Naive thymus-derived CD4-positive, alpha-beta T cell (primary cell): ENCODE data around the gene LETM1. TPM values are rescaled to one million over a fixed set of nuclear protein-coding genes. Genes with fewer than 3 reads are reported as not detected.

Experiments used
- ATAC-seq: fragments of 150-1000 bp; cut with Tn5 transposase; 2 replicates; pipeline ENCODE4 v1.10.0; 2021; ENCODE audit warnings: mild to moderate bottlenecking, moderate library complexity
- CTCF ChIA-PET: fragments of 350-600 bp; sonication (Branson Sonifier 250); formaldehyde crosslinking; loops from one replicate; lab custom pipeline; 2021; ENCODE audit warnings: antibody characterized with exemption; lab: Charles Lee
- POLR2A ChIA-PET: fragments of 350-600 bp; sonication (Branson Sonifier 250); formaldehyde crosslinking; loops from one replicate; lab custom pipeline; 2021; ENCODE audit warnings: antibody characterized with exemption, inconsistent platforms; lab: Charles Lee
- DNase-seq, 9 donors: peaks; one replicate each; pipeline versions ENCODE4 v3.0.0 to v3.0.0-alpha.2; 2020 to 2022; ENCODE audit warnings: mixed read lengths in 1 of 9
- H3K27ac ChIP-seq: one replicate; pipeline ENCODE4 v1.7.0; 2013; ENCODE audit warnings: mild to moderate bottlenecking, low read depth, low read length, moderate library complexity
- H3K27me3 ChIP-seq, 2 donors: one replicate each; pipeline ENCODE4 v1.7.0; 2013; ENCODE audit warnings: low read length in 2 of 2, mild to moderate bottlenecking in 2 of 2, moderate library complexity in 2 of 2; ENCODE audit not compliant: control insufficient read depth in 2 of 2, insufficient read depth in 2 of 2
- H3K36me3 ChIP-seq, 3 experiments: 1 replicate in 2 of 3; 2 replicates in 1 of 3; pipeline ENCODE4 v1.7.0; 2013; ENCODE audit warnings: low read length in 3 of 3, mild to moderate bottlenecking in 3 of 3, moderate library complexity in 1 of 3; ENCODE audit not compliant: insufficient read depth in 3 of 3, control insufficient read depth in 2 of 3
- H3K4me1 ChIP-seq, 2 donors: one replicate each; pipeline ENCODE4 v1.7.0; 2013; ENCODE audit warnings: low read length in 2 of 2, mild to moderate bottlenecking in 2 of 2, moderate library complexity in 1 of 2; ENCODE audit not compliant: control insufficient read depth in 2 of 2, insufficient read depth in 2 of 2
- H3K4me3 ChIP-seq: 2 replicates; pipeline ENCODE4 v1.7.0; 2013; ENCODE audit warnings: mild to moderate bottlenecking, low read length
- H3K9me3 ChIP-seq, 3 experiments: 1 replicate in 2 of 3; 2 replicates in 1 of 3; pipeline ENCODE4 v1.7.0; 2013; ENCODE audit warnings: low read length in 3 of 3; ENCODE audit not compliant: control insufficient read depth in 2 of 3
- H3K27ac Mint-ChIP-seq, 9 donors: one replicate each; pipeline ENCODE4 v1.8.0; 2020 to 2022; ENCODE audit warnings: mixed read lengths in 9 of 9, mild to moderate bottlenecking in 8 of 9, moderate library complexity in 5 of 9, inconsistent platforms in 2 of 9
- H3K27me3 Mint-ChIP-seq, 5 donors: one replicate each; pipeline ENCODE4 v1.8.0; 2021 to 2022; ENCODE audit warnings: mixed read lengths in 5 of 5, mild to moderate bottlenecking in 1 of 5
- H3K36me3 Mint-ChIP-seq, 5 donors: one replicate each; pipeline ENCODE4 v1.8.0; 2020 to 2022; ENCODE audit warnings: mixed read lengths in 5 of 5, mild to moderate bottlenecking in 3 of 5, inconsistent platforms in 1 of 5
- H3K4me1 Mint-ChIP-seq, 7 donors: one replicate each; pipeline ENCODE4 v1.8.0; 2020 to 2022; ENCODE audit warnings: mixed read lengths in 7 of 7, mild to moderate bottlenecking in 3 of 7, inconsistent platforms in 1 of 7
- H3K4me3 Mint-ChIP-seq, 10 donors: one replicate each; pipeline ENCODE4 v1.8.0; 2020 to 2022; ENCODE audit warnings: mild to moderate bottlenecking in 10 of 10, mixed read lengths in 10 of 10, moderate library complexity in 6 of 10, inconsistent platforms in 2 of 10
- H3K9me3 Mint-ChIP-seq, 11 donors: one replicate each; pipeline ENCODE4 v1.8.0; 2020 to 2022; ENCODE audit warnings: mixed read lengths in 11 of 11, mild to moderate bottlenecking in 4 of 11, inconsistent platforms in 1 of 11, moderate library complexity in 1 of 11
- intact Hi-C, 2 donors: fragments of 100-400 bp; cut with micrococcal nuclease; formaldehyde crosslinking; loops; one replicate each; pipeline ENCODE4 v1.15.1; 2023
- polyA plus RNA-seq, 2 donors: library from polyadenylated mRNA; unstranded; fragments of 300-500 nt; fragmentation: Illumina TruSeq; gene quantifications; one replicate each; pipeline ENCODE4 v1.2.3, GENCODE V29; 2021
- total RNA-seq, 6 experiments: library from RNA in 5 of 6; stranded (reverse) in 5 of 6; gene quantifications; 1 replicate in 5 of 6; 2 replicates in 1 of 6; pipeline ENCODE4 v1.2.3 and lab custom pipeline; 2021 to 2026

Gene LETM1
- total and polyA plus RNA-seq, 7 experiments from 2014 or later, result 7.7 to 56.4 (median 35.4) TPM

GRCh38 chr4:1802720-1803522 lies 53.0 kb downstream of the LETM1 start:
- Mint-ChIP-seq H3K9me3 (no peaks in the 10 kb centered on the region), H3K27me3 (peaks cover 0 to 17% (median 4%) of the 10 kb centered on the region in 5 donors), H3K36me3 (no peaks in the 10 kb centered on the region), H3K4me3 (no peak overlapping the region), H3K4me1 (no peaks in the 10 kb centered on the region), H3K27ac (no peak overlapping the region)
- Histone ChIP-seq H3K36me3 (no peaks in the 10 kb centered on the region), H3K27ac (no peak overlapping the region), H3K4me1 (no peaks in the 10 kb centered on the region), H3K27me3 (no peaks in the 10 kb centered on the region), H3K4me3 (no peak overlapping the region), H3K9me3 (no peaks in the 10 kb centered on the region)
- DNase-seq, result no peak
- ChIA-PET POLR2A (no interaction called here), CTCF (interaction anchor here (0.6 kb wide), 1 partner anchor 31 kb away, joined by 3 read pairs; no protein-coding TSS in a partner anchor)
- ATAC-seq, result no peak
- intact Hi-C loops, result no loop called here

- H3K9me3 Mint-ChIP-seq, result no peaks in the 10 kb centered on the region
- no peaks in the 10 kb centered on the region for H3K9me3 ChIP-seq
- H3K27ac Mint-ChIP-seq, result no peak overlapping the region
- DNase-seq (no peak), ATAC-seq (no peak)
- H3K27me3 Mint-ChIP-seq, result peaks cover 0 to 17% (median 4%) of the 10 kb centered on the region in 5 donors
- no peaks in the 10 kb centered on the region for H3K4me1 ChIP-seq
- H3K36me3 ChIP-seq, result no peaks in the 10 kb centered on the region
- no peaks in the 10 kb centered on the region for H3K36me3 Mint-ChIP-seq
- POLR2A ChIA-PET, result no interaction called here
- H3K4me1 Mint-ChIP-seq, result no peaks in the 10 kb centered on the region
- no peak overlapping the region for H3K27ac ChIP-seq
- CTCF ChIA-PET, result no interaction called here
- intact Hi-C loops, result no loop called here
- H3K4me3 ChIP-seq, result no peak overlapping the region
- peaks cover 0 to under 1% of the 10 kb centered on the region in 2 donors for H3K27me3 ChIP-seq
- no peak overlapping the region for H3K4me3 Mint-ChIP-seq
Measured at GRCh38 chr4:1802151-1802715, 53.7 kb downstream of the LETM1 start.

- H3K36me3 Mint-ChIP-seq, result no peaks in the 10 kb centered on the region
- no peaks in the 10 kb centered on the region for H3K4me1 ChIP-seq
- intact Hi-C loops, result no loop called here
- H3K4me1 Mint-ChIP-seq, result no peaks in the 10 kb centered on the region
- H3K27me3 Mint-ChIP-seq, result peaks cover 5 to 22% (median 10%) of the 10 kb centered on the region in 5 donors
- H3K27ac Mint-ChIP-seq, result no peak overlapping the region
- H3K4me3 Mint-ChIP-seq, result no peak overlapping the region
- ATAC-seq (no peak), DNase-seq (no peak)
- H3K36me3 ChIP-seq, result no peaks in the 10 kb centered on the region
- no peaks in the 10 kb centered on the region for H3K9me3 Mint-ChIP-seq
- H3K9me3 ChIP-seq, result no peaks in the 10 kb centered on the region
- ChIA-PET CTCF (no interaction called here), POLR2A (no interaction called here)
- H3K4me3 ChIP-seq, result no peak overlapping the region
- H3K27me3 ChIP-seq, result peaks cover 0 to 4% of the 10 kb centered on the region in 2 donors
- no peak overlapping the region for H3K27ac ChIP-seq
Measured at GRCh38 chr4:1801286-1801958, 54.5 kb downstream of the LETM1 start.

- no peak for ATAC-seq
- H3K4me1 Mint-ChIP-seq, result no peaks in the 10 kb centered on the region
- no peaks in the 10 kb centered on the region for H3K36me3 Mint-ChIP-seq
- Histone ChIP-seq H3K9me3 (no peaks in the 10 kb centered on the region), H3K27me3 (peaks cover 0 to 7% of the 10 kb centered on the region in 2 donors), H3K36me3 (no peaks in the 10 kb centered on the region), H3K27ac (no peak overlapping the region), H3K4me3 (no peak overlapping the region), H3K4me1 (no peaks in the 10 kb centered on the region)
- no peak for DNase-seq
- ChIA-PET POLR2A (no interaction called here), CTCF (no interaction called here)
- H3K27ac Mint-ChIP-seq, result no peak overlapping the region
- H3K27me3 Mint-ChIP-seq, result peaks cover 11 to 27% (median 13%) of the 10 kb centered on the region in 5 donors
- intact Hi-C loops, result no loop called here
- no peak overlapping the region for H3K4me3 Mint-ChIP-seq
- no peaks in the 10 kb centered on the region for H3K9me3 Mint-ChIP-seq
Measured at GRCh38 chr4:1800805-1801204, 55.2 kb downstream of the LETM1 start.

GRCh38 chr4:1799387-1800375 lies 56.3 kb downstream of the LETM1 start:
- intact Hi-C loops, result no loop called here
- DNase-seq (no peak), ATAC-seq (no peak)
- Mint-ChIP-seq H3K36me3 (no peaks in the 10 kb centered on the region), H3K27me3 (peaks cover 12 to 27% (median 14%) of the 10 kb centered on the region in 5 donors), H3K9me3 (no peaks in the 10 kb centered on the region), H3K4me3 (no peak overlapping the region), H3K27ac (no peak overlapping the region), H3K4me1 (no peaks in the 10 kb centered on the region)
- Histone ChIP-seq H3K36me3 (no peaks in the 10 kb centered on the region), H3K27ac (no peak overlapping the region), H3K9me3 (no peaks in the 10 kb centered on the region), H3K4me3 (no peak overlapping the region), H3K27me3 (peaks cover 0 to 12% of the 10 kb centered on the region in 2 donors), H3K4me1 (peaks cover 0 to 5% of the 10 kb centered on the region in 2 donors)
- POLR2A ChIA-PET, result no interaction called here
- CTCF ChIA-PET, result no interaction called here
